ENCODE data around the gene CRTC2.
"Not testable (repeated sequence)": the region's sequence is repeated elsewhere in the genome, so short reads cannot be mapped to it uniquely, and the experiment has no call there.

The CRTC2 gene

DNA sequence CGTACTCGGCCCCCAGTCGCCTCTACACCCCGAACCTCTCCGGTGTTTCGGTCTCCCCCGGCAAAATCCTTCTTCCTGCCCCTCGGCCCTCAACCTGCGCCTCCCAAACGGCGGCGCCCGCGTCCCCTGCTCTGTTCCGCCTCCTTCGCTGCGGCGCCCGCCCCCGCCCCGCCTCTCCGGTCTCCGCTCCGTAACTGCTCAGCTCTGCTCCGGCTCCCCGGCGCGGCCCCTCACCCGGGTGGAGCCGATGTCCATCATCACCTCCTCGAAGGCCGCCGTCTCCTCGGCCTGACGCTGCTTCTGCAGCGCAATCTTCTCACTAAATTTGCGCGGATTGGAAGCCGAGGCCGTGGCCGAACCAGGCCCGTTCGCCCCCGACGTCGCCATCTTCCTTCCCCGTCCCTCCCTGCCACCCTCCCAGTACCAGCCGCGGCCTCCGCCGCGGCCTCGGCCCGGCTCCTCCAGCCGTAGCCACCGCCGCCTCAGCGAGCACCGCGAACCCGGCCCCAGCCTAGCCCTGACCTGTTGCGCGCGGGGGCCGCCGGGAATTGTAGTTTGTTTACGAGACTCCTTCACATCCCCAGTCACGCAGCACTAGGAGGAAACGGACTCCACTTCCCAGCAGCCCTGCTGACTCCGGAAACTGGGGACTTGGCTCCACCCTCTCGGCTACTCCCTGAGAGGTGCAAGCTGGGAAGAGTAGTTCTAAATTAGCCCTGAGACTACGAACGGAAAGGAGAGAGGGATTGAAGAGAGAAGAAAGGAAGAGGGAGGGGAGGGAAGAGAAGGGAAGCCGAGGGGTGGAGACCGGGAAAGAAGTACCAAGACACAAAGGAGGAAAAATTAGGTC, at the start of gene CRTC2:
Gene CRTC2, minus strand, starts transcription at position 502 of the 850 bp plus-strand sequence. Its CDS starts 115 bp downstream, at position 387.
- peak; percentile 98 for DNase-seq

DNA sequence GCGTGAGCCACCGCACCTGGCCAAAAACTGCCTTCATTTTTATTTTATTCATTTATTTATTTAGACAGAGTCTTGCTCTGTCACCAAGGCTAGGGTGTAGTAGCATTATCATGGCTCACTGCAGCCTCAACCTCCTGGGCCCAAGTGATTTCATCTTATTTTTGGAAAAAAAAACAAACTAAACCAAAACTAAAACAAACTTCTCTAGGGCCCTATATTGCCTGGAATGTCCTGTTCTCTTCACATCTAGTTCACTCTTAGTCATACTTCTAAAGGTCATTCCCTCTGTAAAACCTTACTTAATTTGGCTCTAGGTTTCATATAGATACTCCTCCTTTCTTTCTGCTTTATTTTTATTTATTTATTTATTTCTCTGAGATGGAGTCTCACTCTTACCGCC, 47.7 kb upstream of the CRTC2 start:
- DNase-seq: no peak

- no peak for DNase-seq
Observed at GRCh38 chr1:154000420-154000819, 42.0 kb upstream of the CRTC2 start.

GRCh38 chr1:153996882-153997281, 38.5 kb upstream of the CRTC2 start:
- DNase-seq: not testable (repeated sequence)

GRCh38 chr1:153995640-153996039, 37.2 kb upstream of the CRTC2 start:
- DNase-seq: no peak

DNA sequence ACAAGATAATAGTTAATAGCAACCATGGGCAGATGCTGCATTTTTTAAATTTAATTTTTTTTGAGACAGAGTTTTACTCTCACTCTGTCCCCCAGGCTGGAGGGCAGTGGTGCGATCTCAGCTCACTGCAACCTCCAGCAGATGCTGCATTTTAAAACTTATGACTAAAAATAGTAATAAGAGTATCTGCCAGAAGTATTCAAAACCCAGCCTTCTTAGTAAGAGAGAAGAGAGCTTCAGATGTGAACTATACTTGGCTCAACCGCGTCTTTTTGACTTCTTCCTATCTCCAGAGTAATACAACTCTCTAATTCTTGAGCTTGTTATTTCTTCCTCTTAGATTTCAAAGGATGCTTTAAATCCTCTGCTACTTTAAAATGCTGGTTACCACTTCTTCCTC, 36.8 kb upstream of the CRTC2 start:
- DNase-seq: no peak

GRCh38 chr1:153991806-153992205, 33.4 kb upstream of the CRTC2 start:
- no peak for DNase-seq

DNA sequence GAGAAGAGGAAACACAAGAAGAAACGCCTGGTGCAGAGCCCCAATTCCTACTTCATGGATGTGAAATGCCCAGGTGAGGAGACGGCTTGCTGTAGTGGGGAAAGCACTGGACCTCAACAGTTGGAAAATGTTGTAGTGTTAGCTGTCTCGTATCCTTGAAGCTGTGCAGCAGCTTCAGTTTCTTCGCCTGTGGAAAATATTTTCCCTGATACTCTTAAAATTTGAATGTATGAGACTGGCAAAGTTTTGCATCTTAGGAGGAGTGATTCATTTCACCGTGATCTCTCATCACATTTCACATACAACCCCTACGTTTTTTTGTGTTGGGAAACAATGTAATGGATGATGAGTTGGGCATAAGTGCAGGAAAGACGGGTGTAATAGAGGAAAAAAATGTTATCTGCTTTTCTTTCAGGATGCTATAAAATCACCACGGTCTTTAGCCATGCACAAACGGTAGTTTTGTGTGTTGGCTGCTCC, 32.8 kb upstream of the CRTC2 start:
- DNase-seq: no peak

DNA sequence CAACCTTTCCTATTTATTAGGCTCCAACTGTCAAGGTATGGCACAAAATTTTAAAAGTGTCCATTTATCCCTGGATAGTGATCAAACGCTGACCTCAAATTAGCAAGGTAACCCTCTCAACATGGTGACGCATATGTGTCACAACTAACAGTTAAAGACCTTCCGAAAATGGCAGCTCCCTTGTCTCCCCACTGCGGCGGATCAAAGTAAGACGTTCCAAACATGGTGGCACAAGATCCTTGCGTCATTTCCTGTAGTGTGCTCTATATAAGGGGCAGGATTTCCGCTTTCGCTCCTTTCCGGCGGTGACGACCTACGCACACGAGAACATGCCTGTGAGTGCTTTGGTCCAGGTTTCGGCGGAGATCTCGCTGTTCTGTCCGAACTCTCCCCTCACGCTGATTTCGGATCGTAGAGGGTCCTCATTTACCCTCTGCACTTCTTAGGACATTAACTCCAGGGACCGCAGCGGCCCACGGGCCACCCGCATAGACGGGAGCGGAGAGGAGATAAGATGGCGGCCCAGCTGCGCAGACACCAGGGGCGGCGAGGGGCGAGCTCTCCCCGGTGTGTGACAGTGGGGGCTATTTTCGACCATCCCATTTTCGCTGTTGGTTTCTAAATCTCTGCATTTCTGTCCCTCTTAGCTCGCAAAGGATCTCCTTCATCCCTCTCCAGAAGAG, 32.2 kb upstream of the CRTC2 start, which contains the start of gene RPS27:
Gene RPS27, plus strand, starts transcription at position 295 of the 683 bp plus-strand sequence. Its CDS starts 35 bp downstream, at position 330.
- peak; percentile 91 for DNase-seq

GRCh38 chr1:153987621-153988020, 29.2 kb upstream of the CRTC2 start:
- no peak for DNase-seq

DNA sequence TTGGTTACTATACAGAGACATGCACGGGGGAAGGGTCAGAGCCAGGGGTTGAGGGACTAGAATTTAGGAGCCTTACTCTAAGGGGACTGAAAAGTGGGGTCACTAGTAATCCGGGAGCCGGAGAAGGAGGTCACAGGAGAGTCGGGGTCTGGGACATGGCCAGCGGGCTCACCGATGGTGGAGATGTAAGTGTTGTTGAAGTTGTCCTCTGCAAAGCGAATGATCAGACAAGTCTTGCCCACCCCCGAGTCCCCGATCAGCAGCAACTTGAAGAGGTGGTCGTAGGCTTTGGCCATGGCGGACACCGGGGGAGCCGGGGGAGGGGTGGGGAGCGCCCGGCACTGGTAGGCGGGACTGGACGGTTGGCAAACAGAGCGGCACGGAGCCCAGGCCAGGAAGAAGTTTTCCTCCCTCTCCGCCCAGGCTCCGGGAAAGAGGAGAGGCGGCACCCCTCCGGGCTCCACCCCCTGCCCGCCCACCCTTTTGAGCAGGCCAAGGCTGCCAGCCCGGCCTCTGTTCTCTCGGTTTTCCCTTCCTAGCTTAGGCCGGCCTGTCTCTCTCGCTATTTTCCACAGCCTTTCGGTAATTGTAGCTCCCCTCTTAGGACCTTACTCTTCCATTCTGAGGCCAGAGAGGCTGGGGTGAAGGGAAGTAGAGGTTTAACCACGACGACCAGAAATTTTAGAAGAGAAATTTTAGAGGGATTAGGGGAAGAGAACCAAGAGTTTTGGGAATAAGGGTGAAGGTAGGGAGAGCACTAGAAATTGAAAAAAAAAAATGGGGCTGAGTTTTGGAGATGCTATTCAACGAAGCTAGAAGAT, 27.7 kb upstream of the CRTC2 start, which contains the start of gene RAB13:
Gene RAB13, minus strand, starts transcription at position 399 of the 821 bp plus-strand sequence. Its CDS starts 103 bp downstream, at position 296.
- DNase-seq: no peak

- peak; percentile 65 for DNase-seq
Observed at GRCh38 chr1:153985341-153985912, 27.0 kb upstream of the CRTC2 start.

- no peak for DNase-seq
Observed at GRCh38 chr1:153984123-153984894, 25.9 kb upstream of the CRTC2 start.

DNA sequence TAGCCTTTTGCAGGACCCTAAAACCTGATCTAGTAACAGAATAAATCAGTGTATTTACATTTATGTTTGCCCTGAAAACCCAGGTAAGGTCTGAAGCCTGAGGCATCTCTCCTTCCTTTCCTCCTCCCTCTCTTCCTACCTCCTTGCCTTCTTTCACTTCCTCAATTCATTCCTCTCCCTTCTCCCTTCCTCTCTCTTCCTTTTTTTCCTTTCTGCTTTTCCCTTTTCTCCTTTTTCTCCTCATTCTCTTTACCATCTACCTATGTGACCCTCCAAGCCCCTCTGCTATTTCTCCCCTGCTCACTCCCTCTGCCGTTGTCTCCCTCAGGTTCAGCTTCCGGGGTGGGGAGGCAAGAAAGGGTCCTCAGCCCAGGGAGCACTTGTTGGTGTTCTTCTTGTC, 23.3 kb upstream of the CRTC2 start:
- not testable (repeated sequence) for DNase-seq

- DNase-seq: not testable (repeated sequence)
Observed at GRCh38 chr1:153979091-153979490, 20.7 kb upstream of the CRTC2 start.

- DNase-seq: no peak
Observed at GRCh38 chr1:153978274-153978909, 20.0 kb upstream of the CRTC2 start.

- peak; percentile 88 for DNase-seq
Observed at GRCh38 chr1:153977250-153978240, 19.1 kb upstream of the CRTC2 start, which contains the start of gene JTB. Gene JTB (minus strand): TSS chr1:153977674. CDS start chr1:153977252, 422 bp downstream.

- no peak for DNase-seq
Observed at GRCh38 chr1:153976819-153977249, 18.4 kb upstream of the CRTC2 start.

GRCh38 chr1:153973525-153973924, 15.1 kb upstream of the CRTC2 start:
- DNase-seq: no peak

GRCh38 chr1:153973071-153973470, 14.7 kb upstream of the CRTC2 start:
- no peak for DNase-seq

Data from stimulated activated CD4-positive, alpha-beta T cell treated with anti-CD3 and anti-CD28 coated beads, Interleukin-4, amount 100 ng/mL, for 24 hours (primary cell).